WTC11 (cell line): ENCODE results near the gene TNFRSF6B. TPM values are rescaled to one million over a fixed set of nuclear protein-coding genes. Genes with fewer than 3 reads are reported as not detected.

Experiments
- ATAC-seq: fragments of 200-7000 bp; cut with Tn5 transposase; 2 replicates; pipeline ENCODE4 v1.10.0; 2021; ENCODE audit warnings: mild to moderate bottlenecking, moderate library complexity
- CTCF ChIA-PET: fragments of 300-600 bp; sonication (Branson Sonifier 250); formaldehyde crosslinking; loops from one replicate; lab custom pipeline; 2021; ENCODE audit warnings: antibody characterized with exemption; lab: Charles Lee
- POLR2A ChIA-PET: fragments of 350-600 bp; sonication (Branson Sonifier 250); formaldehyde crosslinking; loops from one replicate; lab custom pipeline; 2021; ENCODE audit warnings: antibody characterized with exemption; lab: Charles Lee
- DNase-seq: peaks from one replicate; pipeline ENCODE4 v3.0.0; 2021; ENCODE audit warnings: low spot score
- H3K27ac Mint-ChIP-seq: 2 replicates; pipeline ENCODE4 v1.8.0; 2021; ENCODE audit warnings: mixed read lengths
- H3K27me3 Mint-ChIP-seq: 2 replicates; pipeline ENCODE4 v1.8.0; 2021; ENCODE audit warnings: low read depth, mild to moderate bottlenecking, moderate library complexity, mixed read lengths
- H3K36me3 Mint-ChIP-seq: 2 replicates; pipeline ENCODE4 v1.8.0; 2021; ENCODE audit warnings: mixed read lengths
- H3K4me1 Mint-ChIP-seq: 2 replicates; pipeline ENCODE4 v1.8.0; 2022; ENCODE audit warnings: mixed read lengths
- H3K4me3 Mint-ChIP-seq: 2 replicates; pipeline ENCODE4 v1.8.0; 2021; ENCODE audit warnings: mild to moderate bottlenecking, moderate library complexity, mixed read lengths
- H3K9me3 Mint-ChIP-seq: 2 replicates; pipeline ENCODE4 v1.8.0; 2021; ENCODE audit warnings: mixed read lengths
- CREB1 ChIP-seq: sonication (generic); formaldehyde crosslinking; IDR thresholded peaks from 2 replicates; pipeline ENCODE4 v1.8.0; 2023; ENCODE audit warnings: mild to moderate bottlenecking, missing genetic modification reagents
- JUN ChIP-seq: sonication (generic); formaldehyde crosslinking; IDR thresholded peaks from 2 replicates; pipeline ENCODE4 v1.8.0; 2023; ENCODE audit warnings: mild to moderate bottlenecking, missing genetic modification reagents
- MYBL2 ChIP-seq: sonication (generic); formaldehyde crosslinking; IDR thresholded peaks from 2 replicates; pipeline ENCODE4 v1.8.1; 2023; ENCODE audit warnings: mild to moderate bottlenecking, moderate library complexity, missing genetic modification reagents
- NFE2L1 ChIP-seq: sonication (generic); formaldehyde crosslinking; IDR thresholded peaks from 2 replicates; pipeline ENCODE4 v1.8.1; 2023; ENCODE audit warnings: missing genetic modification reagents
- NR1H2 ChIP-seq: sonication (generic); formaldehyde crosslinking; IDR thresholded peaks from 2 replicates; pipeline ENCODE4 v1.9.0; 2021; ENCODE audit warnings: mild to moderate bottlenecking, moderate library complexity, missing genetic modification reagents
- total RNA-seq: library from RNA; stranded (reverse); gene quantifications from 3 replicates; pipeline ENCODE4 v1.2.3, GENCODE V29; 2021
- TF ChIP-seq, protein P1 (sequence below): sonication (generic); formaldehyde crosslinking; IDR thresholded peaks from 2 replicates; pipeline ENCODE4 v1.8.1; 2022; ENCODE audit warnings: low read depth, missing genetic modification reagents, borderline replicate concordance
- TF ChIP-seq, protein P2 (sequence below): sonication (generic); formaldehyde crosslinking; conservative IDR thresholded peaks from 2 replicates; pipeline ENCODE4 v1.8.1; 2023; ENCODE audit warnings: mild to moderate bottlenecking, low read depth, missing genetic modification reagents, moderate library complexity
- TF ChIP-seq, protein P3 (sequence below): sonication (generic); formaldehyde crosslinking; IDR thresholded peaks from 2 replicates; pipeline ENCODE4 v1.8.1; 2023; ENCODE audit warnings: mild to moderate bottlenecking, missing genetic modification reagents, moderate library complexity
- TF ChIP-seq, protein P4 (sequence below): sonication (generic); formaldehyde crosslinking; IDR thresholded peaks from 2 replicates; pipeline ENCODE4 v1.8.0; 2022; ENCODE audit warnings: mild to moderate bottlenecking, missing genetic modification reagents
- TF ChIP-seq, protein P5 (sequence below): fragments of 250-450 bp; sonication (Bioruptor Pico); IDR thresholded peaks from 2 replicates; pipeline ENCODE4 v2.1.2; 2022; ENCODE audit warnings: mild to moderate bottlenecking, moderate library complexity
- TF ChIP-seq, protein P6 (sequence below): fragments of 250-450 bp; sonication (Bioruptor Pico); IDR thresholded peaks from 2 replicates; pipeline ENCODE4 v1.9.0; 2021; ENCODE audit warnings: moderate library complexity, mild to moderate bottlenecking, inconsistent platforms, borderline replicate concordance
- TF ChIP-seq, protein P7 (sequence below): sonication (generic); formaldehyde crosslinking; IDR thresholded peaks from 2 replicates; pipeline ENCODE4 v1.8.0; 2023; ENCODE audit warnings: missing genetic modification reagents
- TF ChIP-seq, protein P8 (sequence below): fragments of 250-450 bp; sonication (Bioruptor Pico); IDR thresholded peaks from 2 replicates; pipeline ENCODE4 v1.8.0; 2021; ENCODE audit warnings: mild to moderate bottlenecking
- TF ChIP-seq, protein P9 (sequence below): sonication (generic); formaldehyde crosslinking; IDR thresholded peaks from 2 replicates; pipeline ENCODE4 v1.8.0; 2022; ENCODE audit warnings: mild to moderate bottlenecking, missing genetic modification reagents

Gene TNFRSF6B
- total RNA-seq, 1 experiment from 2014 or later, result not detected

DNA sequence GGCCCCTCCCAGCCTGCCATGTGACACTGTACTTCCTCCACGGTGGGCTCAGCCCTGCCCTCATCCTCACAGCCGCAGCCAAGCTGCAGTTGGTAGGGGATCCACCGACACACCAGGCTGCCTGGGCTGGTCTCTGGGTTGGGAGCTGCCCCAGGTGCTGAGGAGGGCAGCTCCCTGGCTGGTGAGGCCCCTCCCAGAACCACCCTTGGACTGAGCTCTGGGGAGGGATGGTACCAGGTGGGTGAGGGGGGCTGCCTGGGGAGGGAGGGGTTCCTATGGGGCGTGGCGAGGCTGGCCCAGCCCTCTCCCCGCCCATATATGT, 185 bp upstream of the TNFRSF6B start (continued):
- TF ChIP-seq, protein P1, sequence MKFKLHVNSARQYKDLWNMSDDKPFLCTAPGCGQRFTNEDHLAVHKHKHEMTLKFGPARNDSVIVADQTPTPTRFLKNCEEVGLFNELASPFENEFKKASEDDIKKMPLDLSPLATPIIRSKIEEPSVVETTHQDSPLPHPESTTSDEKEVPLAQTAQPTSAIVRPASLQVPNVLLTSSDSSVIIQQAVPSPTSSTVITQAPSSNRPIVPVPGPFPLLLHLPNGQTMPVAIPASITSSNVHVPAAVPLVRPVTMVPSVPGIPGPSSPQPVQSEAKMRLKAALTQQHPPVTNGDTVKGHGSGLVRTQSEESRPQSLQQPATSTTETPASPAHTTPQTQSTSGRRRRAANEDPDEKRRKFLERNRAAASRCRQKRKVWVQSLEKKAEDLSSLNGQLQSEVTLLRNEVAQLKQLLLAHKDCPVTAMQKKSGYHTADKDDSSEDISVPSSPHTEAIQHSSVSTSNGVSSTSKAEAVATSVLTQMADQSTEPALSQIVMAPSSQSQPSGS, result no peak
- TF ChIP-seq NR1H2 (CRISPR knock-in tag), result no peak
- TF ChIP-seq, protein P2, sequence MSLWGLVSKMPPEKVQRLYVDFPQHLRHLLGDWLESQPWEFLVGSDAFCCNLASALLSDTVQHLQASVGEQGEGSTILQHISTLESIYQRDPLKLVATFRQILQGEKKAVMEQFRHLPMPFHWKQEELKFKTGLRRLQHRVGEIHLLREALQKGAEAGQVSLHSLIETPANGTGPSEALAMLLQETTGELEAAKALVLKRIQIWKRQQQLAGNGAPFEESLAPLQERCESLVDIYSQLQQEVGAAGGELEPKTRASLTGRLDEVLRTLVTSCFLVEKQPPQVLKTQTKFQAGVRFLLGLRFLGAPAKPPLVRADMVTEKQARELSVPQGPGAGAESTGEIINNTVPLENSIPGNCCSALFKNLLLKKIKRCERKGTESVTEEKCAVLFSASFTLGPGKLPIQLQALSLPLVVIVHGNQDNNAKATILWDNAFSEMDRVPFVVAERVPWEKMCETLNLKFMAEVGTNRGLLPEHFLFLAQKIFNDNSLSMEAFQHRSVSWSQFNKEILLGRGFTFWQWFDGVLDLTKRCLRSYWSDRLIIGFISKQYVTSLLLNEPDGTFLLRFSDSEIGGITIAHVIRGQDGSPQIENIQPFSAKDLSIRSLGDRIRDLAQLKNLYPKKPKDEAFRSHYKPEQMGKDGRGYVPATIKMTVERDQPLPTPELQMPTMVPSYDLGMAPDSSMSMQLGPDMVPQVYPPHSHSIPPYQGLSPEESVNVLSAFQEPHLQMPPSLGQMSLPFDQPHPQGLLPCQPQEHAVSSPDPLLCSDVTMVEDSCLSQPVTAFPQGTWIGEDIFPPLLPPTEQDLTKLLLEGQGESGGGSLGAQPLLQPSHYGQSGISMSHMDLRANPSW, result no peak
- TF ChIP-seq, protein P3, sequence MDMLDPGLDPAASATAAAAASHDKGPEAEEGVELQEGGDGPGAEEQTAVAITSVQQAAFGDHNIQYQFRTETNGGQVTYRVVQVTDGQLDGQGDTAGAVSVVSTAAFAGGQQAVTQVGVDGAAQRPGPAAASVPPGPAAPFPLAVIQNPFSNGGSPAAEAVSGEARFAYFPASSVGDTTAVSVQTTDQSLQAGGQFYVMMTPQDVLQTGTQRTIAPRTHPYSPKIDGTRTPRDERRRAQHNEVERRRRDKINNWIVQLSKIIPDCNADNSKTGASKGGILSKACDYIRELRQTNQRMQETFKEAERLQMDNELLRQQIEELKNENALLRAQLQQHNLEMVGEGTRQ (CRISPR knock-in tag), result peak; percentile 77
- TF ChIP-seq, protein P4, sequence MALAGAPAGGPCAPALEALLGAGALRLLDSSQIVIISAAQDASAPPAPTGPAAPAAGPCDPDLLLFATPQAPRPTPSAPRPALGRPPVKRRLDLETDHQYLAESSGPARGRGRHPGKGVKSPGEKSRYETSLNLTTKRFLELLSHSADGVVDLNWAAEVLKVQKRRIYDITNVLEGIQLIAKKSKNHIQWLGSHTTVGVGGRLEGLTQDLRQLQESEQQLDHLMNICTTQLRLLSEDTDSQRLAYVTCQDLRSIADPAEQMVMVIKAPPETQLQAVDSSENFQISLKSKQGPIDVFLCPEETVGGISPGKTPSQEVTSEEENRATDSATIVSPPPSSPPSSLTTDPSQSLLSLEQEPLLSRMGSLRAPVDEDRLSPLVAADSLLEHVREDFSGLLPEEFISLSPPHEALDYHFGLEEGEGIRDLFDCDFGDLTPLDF (CRISPR knock-in tag), result no peak
- TF ChIP-seq, protein P5, sequence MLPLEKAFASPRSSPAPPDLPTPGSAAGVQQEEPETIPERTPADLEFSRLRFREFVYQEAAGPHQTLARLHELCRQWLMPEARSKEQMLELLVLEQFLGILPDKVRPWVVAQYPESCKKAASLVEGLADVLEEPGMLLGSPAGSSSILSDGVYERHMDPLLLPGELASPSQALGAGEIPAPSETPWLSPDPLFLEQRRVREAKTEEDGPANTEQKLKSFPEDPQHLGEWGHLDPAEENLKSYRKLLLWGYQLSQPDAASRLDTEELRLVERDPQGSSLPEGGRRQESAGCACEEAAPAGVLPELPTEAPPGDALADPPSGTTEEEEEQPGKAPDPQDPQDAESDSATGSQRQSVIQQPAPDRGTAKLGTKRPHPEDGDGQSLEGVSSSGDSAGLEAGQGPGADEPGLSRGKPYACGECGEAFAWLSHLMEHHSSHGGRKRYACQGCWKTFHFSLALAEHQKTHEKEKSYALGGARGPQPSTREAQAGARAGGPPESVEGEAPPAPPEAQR (CRISPR knock-in tag), result no peak
- TF ChIP-seq, protein P6, sequence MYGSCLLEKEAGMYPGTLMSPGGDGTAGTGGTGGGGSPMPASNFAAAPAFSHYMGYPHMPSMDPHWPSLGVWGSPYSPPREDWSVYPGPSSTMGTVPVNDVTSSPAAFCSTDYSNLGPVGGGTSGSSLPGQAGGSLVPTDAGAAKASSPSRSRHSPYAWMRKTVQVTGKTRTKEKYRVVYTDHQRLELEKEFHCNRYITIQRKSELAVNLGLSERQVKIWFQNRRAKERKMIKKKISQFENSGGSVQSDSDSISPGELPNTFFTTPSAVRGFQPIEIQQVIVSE (CRISPR knock-in tag), result no peak
- TF ChIP-seq, protein P7, sequence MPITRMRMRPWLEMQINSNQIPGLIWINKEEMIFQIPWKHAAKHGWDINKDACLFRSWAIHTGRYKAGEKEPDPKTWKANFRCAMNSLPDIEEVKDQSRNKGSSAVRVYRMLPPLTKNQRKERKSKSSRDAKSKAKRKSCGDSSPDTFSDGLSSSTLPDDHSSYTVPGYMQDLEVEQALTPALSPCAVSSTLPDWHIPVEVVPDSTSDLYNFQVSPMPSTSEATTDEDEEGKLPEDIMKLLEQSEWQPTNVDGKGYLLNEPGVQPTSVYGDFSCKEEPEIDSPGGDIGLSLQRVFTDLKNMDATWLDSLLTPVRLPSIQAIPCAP (CRISPR knock-in tag), result no peak
- no peak for TF ChIP-seq JUN (CRISPR knock-in tag)
- no peak for TF ChIP-seq NFE2L1 (CRISPR knock-in tag)

DNA sequence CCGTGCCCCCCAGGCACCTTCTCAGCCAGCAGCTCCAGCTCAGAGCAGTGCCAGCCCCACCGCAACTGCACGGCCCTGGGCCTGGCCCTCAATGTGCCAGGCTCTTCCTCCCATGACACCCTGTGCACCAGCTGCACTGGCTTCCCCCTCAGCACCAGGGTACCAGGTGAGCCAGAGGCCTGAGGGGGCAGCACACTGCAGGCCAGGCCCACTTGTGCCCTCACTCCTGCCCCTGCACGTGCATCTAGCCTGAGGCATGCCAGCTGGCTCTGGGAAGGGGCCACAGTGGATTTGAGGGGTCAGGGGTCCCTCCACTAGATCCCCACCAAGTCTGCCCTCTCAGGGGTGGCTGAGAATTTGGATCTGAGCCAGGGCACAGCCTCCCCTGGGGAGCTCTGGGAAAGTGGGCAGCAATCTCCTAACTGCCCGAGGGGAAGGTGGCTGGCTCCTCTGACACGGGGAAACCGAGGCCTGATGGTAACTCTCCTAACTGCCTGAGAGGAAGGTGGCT, 960 bp downstream of the TNFRSF6B start:
- DNase-seq (no peak), ATAC-seq (peak; percentile 9; the same call in 1 of the 2 replicates)
- POLR2A ChIA-PET, result interaction anchor here (1.6 kb wide), 1 partner anchor 39 kb away, joined by 4 read pairs; the partner anchor contains the start of gene RTEL1
- Mint-ChIP-seq H3K4me1 (peaks cover 7% of the 10 kb centered on the region), H3K9me3 (no peaks in the 10 kb centered on the region), H3K27me3 (peaks cover 3% of the 10 kb centered on the region; the same call in 1 of the 2 replicates), H3K27ac (no peak overlapping the region), H3K36me3 (peaks cover 13% of the 10 kb centered on the region), H3K4me3 (peak overlapping the region; percentile 53)
- TF ChIP-seq, protein P8, sequence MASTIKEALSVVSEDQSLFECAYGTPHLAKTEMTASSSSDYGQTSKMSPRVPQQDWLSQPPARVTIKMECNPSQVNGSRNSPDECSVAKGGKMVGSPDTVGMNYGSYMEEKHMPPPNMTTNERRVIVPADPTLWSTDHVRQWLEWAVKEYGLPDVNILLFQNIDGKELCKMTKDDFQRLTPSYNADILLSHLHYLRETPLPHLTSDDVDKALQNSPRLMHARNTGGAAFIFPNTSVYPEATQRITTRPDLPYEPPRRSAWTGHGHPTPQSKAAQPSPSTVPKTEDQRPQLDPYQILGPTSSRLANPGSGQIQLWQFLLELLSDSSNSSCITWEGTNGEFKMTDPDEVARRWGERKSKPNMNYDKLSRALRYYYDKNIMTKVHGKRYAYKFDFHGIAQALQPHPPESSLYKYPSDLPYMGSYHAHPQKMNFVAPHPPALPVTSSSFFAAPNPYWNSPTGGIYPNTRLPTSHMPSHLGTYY, result 0 out of 2 replicates have a peak, but pooled peaks have one; percentile 5
- TF ChIP-seq CREB1 (CRISPR knock-in tag) (peak; percentile 62; the same call in 1 of the 2 replicates), MYBL2 (no peak)
- TF ChIP-seq, protein P9, sequence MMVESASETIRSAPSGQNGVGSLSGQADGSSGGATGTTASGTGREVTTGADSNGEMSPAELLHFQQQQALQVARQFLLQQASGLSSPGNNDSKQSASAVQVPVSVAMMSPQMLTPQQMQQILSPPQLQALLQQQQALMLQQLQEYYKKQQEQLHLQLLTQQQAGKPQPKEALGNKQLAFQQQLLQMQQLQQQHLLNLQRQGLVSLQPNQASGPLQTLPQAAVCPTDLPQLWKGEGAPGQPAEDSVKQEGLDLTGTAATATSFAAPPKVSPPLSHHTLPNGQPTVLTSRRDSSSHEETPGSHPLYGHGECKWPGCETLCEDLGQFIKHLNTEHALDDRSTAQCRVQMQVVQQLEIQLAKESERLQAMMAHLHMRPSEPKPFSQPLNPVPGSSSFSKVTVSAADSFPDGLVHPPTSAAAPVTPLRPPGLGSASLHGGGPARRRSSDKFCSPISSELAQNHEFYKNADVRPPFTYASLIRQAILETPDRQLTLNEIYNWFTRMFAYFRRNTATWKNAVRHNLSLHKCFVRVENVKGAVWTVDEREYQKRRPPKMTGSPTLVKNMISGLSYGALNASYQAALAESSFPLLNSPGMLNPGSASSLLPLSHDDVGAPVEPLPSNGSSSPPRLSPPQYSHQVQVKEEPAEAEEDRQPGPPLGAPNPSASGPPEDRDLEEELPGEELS, result 0 out of 2 replicates have a peak, but pooled peaks have one; percentile 3
- CTCF ChIA-PET, result interaction anchor here (0.9 to 3.4 kb wide), 6 partner anchors 9 to 159 kb away, joined by 3 to 19 read pairs (median 6); partner anchors contain the start of genes ARFRP1, PTK6, SRMS and ZGPAT
